HCT116 (cell line): ENCODE results near the gene GBE1. TPM values are rescaled to one million over a fixed set of nuclear protein-coding genes. Genes with fewer than 3 reads are reported as not detected.

Experiments
- ATAC-seq: fragments of 200-7000 bp; cut with Tn5 transposase; 2 replicates; pipeline ENCODE4 v1.9.1; 2020; ENCODE audit warnings: mild to moderate bottlenecking, moderate library complexity
- BruUV-seq: library from RNA; stranded (reverse); fragments of 400-500 nt; replicated peaks from 2 replicates; lab custom pipeline; 2021; lab: Mats Ljungman, UMichigan
- CTCF ChIA-PET: fragments of 300-600 bp; sonication (Branson Sonifier 250); formaldehyde crosslinking; loops from one replicate; lab custom pipeline; 2021; ENCODE audit warnings: antibody characterized with exemption; lab: Charles Lee
- POLR2A ChIA-PET: fragments of 300-600, 350-600 bp; sonication (Branson Sonifier 250); formaldehyde crosslinking; loops from one replicate; lab custom pipeline; 2021; ENCODE audit warnings: antibody characterized with exemption; lab: Charles Lee
- RAD21 ChIA-PET, 2 experiments: fragments of 300-600 bp; sonication (Branson Sonifier 250); formaldehyde crosslinking; loops; one replicate each; lab custom pipeline; 2023; ENCODE audit warnings: low total read pairs in 2 of 2; ENCODE audit not compliant: uncharacterized antibody in 2 of 2, unreplicated experiment in 2 of 2, low non-redundant PET in 1 of 2; lab: Charles Lee
- DNase-seq: peaks from one replicate; pipeline ENCODE4 v3.0.0-alpha.2; 2010; ENCODE audit warnings: low read depth, low spot score
- H2AFZ ChIP-seq: fragments of 200-600 bp; shearing (Covaris generic), sonication (generic); 2 replicates; pipeline ENCODE4 v1.6.1; 2017; ENCODE audit warnings: low read depth, mixed run types, mixed read lengths, antibody characterized with exemption, low read length; ENCODE audit not compliant: poor library complexity, severe bottlenecking
- H3K27ac ChIP-seq: 2 replicates; pipeline ENCODE4 v1.5.1; 2012; ENCODE audit warnings: low read depth, low read length
- H3K27me3 ChIP-seq: fragments of 200-600 bp; sonication (generic); 2 replicates; pipeline ENCODE4 v1.6.1; 2016; ENCODE audit warnings: mixed run types, low read length, mixed read lengths; ENCODE audit not compliant: insufficient read depth
- H3K36me3 ChIP-seq, 2 experiments: fragments of 200-500 bp in 1 of 2; fragments of 200-600 bp in 1 of 2; sonication (Bioruptor generic) in 1 of 2; sonication (generic) in 1 of 2; 2 replicates each; pipeline versions ENCODE4 v1.5.1 to v1.6.1; 2014 to 2016; ENCODE audit warnings: low read length in 2 of 2, inconsistent platforms in 1 of 2, mixed read lengths in 1 of 2, mixed run types in 1 of 2; ENCODE audit not compliant: insufficient read depth in 2 of 2, control insufficient read depth in 1 of 2
- H3K4me1 ChIP-seq, 2 experiments: fragments of 200-600 bp in 1 of 2; sonication (generic) in 1 of 2; 2 replicates each; pipeline versions ENCODE4 v1.5.1 to v1.6.1; 2012 to 2017; ENCODE audit warnings: low read length in 2 of 2, inconsistent platforms in 1 of 2, mild to moderate bottlenecking in 1 of 2, mixed read lengths in 1 of 2, mixed run types in 1 of 2, moderate library complexity in 1 of 2; ENCODE audit not compliant: insufficient read depth in 2 of 2, control insufficient read depth in 1 of 2
- H3K4me2 ChIP-seq: fragments of 200-600 bp; sonication (generic); 2 replicates; pipeline ENCODE4 v1.6.1; 2017; ENCODE audit warnings: mixed run types, low read length, mixed read lengths
- H3K4me3 ChIP-seq, 2 experiments: fragments of 200-600 bp in 1 of 2; sonication (generic) in 1 of 2; replicated peaks in 1 of 2; 2 replicates each; pipeline ENCODE4 v1.5.1; 2011 to 2016; ENCODE audit warnings: low read length in 2 of 2, control low read depth in 1 of 2, low read depth in 1 of 2, mild to moderate bottlenecking in 1 of 2, mixed read lengths in 1 of 2, mixed run types in 1 of 2
- H3K79me2 ChIP-seq: fragments of 200-600 bp; sonication (generic); 2 replicates; pipeline ENCODE4 v1.6.1; 2017; ENCODE audit warnings: mild to moderate bottlenecking, mixed run types, low read length, moderate library complexity, mixed read lengths; ENCODE audit not compliant: insufficient read depth
- H3K9ac ChIP-seq: fragments of 200-600 bp; sonication (generic); 2 replicates; pipeline ENCODE4 v1.6.1; 2016; ENCODE audit warnings: low read length, mixed read lengths
- H3K9me2 ChIP-seq: fragments of 200-600 bp; sonication (generic), shearing (Covaris generic); 2 replicates; pipeline ENCODE4 v1.6.1; 2017; ENCODE audit warnings: mixed run types, mild to moderate bottlenecking, moderate library complexity; ENCODE audit not compliant: insufficient read depth
- H3K9me3 ChIP-seq, 2 experiments: fragments of 200-500 bp in 1 of 2; fragments of 200-600 bp in 1 of 2; sonication (Bioruptor generic) in 1 of 2; sonication (generic) in 1 of 2; 2 replicates each; pipeline ENCODE4 v1.6.1; 2014 to 2017; ENCODE audit warnings: low read length in 2 of 2, mixed read lengths in 2 of 2, inconsistent platforms in 1 of 2, low read depth in 1 of 2, mild to moderate bottlenecking in 1 of 2, mixed run types in 1 of 2, moderate library complexity in 1 of 2; ENCODE audit not compliant: control insufficient read depth in 1 of 2, insufficient read depth in 1 of 2
- H4K20me1 ChIP-seq: fragments of 200-600 bp; sonication (generic), shearing (Covaris generic); 2 replicates; pipeline ENCODE4 v1.6.1; 2017; ENCODE audit warnings: mixed run types, mild to moderate bottlenecking, moderate library complexity; ENCODE audit not compliant: insufficient read depth
- ATF3 ChIP-seq: IDR thresholded peaks from 2 replicates; pipeline ENCODE4 v1.6.1; 2012
- CEBPB ChIP-seq: IDR thresholded peaks from 2 replicates; pipeline ENCODE4 v1.6.1; 2012; ENCODE audit warnings: low read depth
- CTCF ChIP-seq, 3 experiments: fragments of 200-600 bp in 1 of 3; sonication (generic) in 1 of 3; IDR thresholded peaks in 2 of 3; conservative IDR thresholded peaks in 1 of 3; 2 replicates each; pipeline ENCODE4 v1.5.1; 2012 to 2017; ENCODE audit warnings: low read depth in 2 of 3, low read length in 2 of 3, antibody characterized with exemption in 1 of 3, borderline replicate concordance in 1 of 3, control low read depth in 1 of 3, mild to moderate bottlenecking in 1 of 3, mixed read lengths in 1 of 3, mixed run types in 1 of 3, moderate library complexity in 1 of 3; ENCODE audit not compliant: insufficient read depth in 1 of 3
- ELF1 ChIP-seq: IDR thresholded peaks from 2 replicates; pipeline ENCODE4 v1.6.1; 2012; ENCODE audit warnings: low read depth, borderline replicate concordance
- EZH2 ChIP-seq: fragments of 200-600 bp; sonication (generic); IDR thresholded peaks from 2 replicates; pipeline ENCODE4 v1.6.1; 2017; ENCODE audit warnings: antibody characterized with exemption, mixed run types
- EZH2phosphoT487 ChIP-seq: fragments of 200-600 bp; IDR thresholded peaks from 2 replicates; pipeline ENCODE4 v1.6.1; 2018; ENCODE audit warnings: antibody characterized with exemption, borderline replicate concordance
- FOSL1 ChIP-seq: IDR thresholded peaks from 2 replicates; pipeline ENCODE4 v1.6.1; 2012; ENCODE audit warnings: low read depth
- MAX ChIP-seq: IDR thresholded peaks from 2 replicates; pipeline ENCODE4 v1.6.1; 2012
- POLR2A ChIP-seq: IDR thresholded peaks from 2 replicates; pipeline ENCODE4 v1.7.0; 2011; ENCODE audit warnings: borderline replicate concordance; ENCODE audit not compliant: insufficient read depth, insufficient read length; ENCODE audit errors: extremely low read depth
- POLR2AphosphoS5 ChIP-seq: IDR thresholded peaks from 2 replicates; pipeline ENCODE4 v1.6.1; 2011; ENCODE audit warnings: mild to moderate bottlenecking, low read depth, low read length, moderate library complexity
- RAD21 ChIP-seq: IDR thresholded peaks from 2 replicates; pipeline ENCODE4 v1.6.1; 2012; ENCODE audit warnings: low read depth, mild to moderate bottlenecking
- SP1 ChIP-seq: IDR thresholded peaks from 2 replicates; pipeline ENCODE4 v1.6.1; 2012; ENCODE audit warnings: low read depth
- SRF ChIP-seq: IDR thresholded peaks from 2 replicates; pipeline ENCODE4 v1.6.1; 2012; ENCODE audit warnings: low read depth
- TCF7L2 ChIP-seq: IDR thresholded peaks from 2 replicates; pipeline ENCODE4 v1.7.0; 2011; ENCODE audit warnings: borderline replicate concordance, inconsistent platforms; ENCODE audit not compliant: insufficient read depth, insufficient read length; ENCODE audit errors: extremely low read depth
- YY1 ChIP-seq: IDR thresholded peaks from 2 replicates; pipeline ENCODE4 v1.6.1; 2011; ENCODE audit warnings: low read length, low read depth, moderate library complexity, mild to moderate bottlenecking; ENCODE audit not compliant: insufficient replicate concordance; ENCODE audit errors: extremely low read depth
- ZBTB33 ChIP-seq: IDR thresholded peaks from 2 replicates; pipeline ENCODE4 v1.6.1; 2011; ENCODE audit warnings: mild to moderate bottlenecking, low read length, moderate library complexity; ENCODE audit not compliant: insufficient replicate concordance; ENCODE audit errors: extremely low read depth
- ZNF274 ChIP-seq: fragments of 200-500 bp; sonication (Bioruptor generic); IDR thresholded peaks from 2 replicates; pipeline ENCODE4 v1.6.1; 2014; ENCODE audit warnings: mild to moderate bottlenecking, low read depth, low read length, inconsistent platforms
- intact Hi-C: fragments of 100-400 bp; cut with micrococcal nuclease; formaldehyde crosslinking; loops from 2 replicates; pipeline ENCODE4 v1.10.0; 2022
- total RNA-seq: library from RNA; stranded (reverse); gene quantifications from one replicate; pipeline ENCODE4 v1.2.1, GENCODE V29; 2021; ENCODE audit not compliant: unreplicated experiment

The GBE1 gene
- total RNA-seq, 1 experiment from 2014 or later: 27.7 TPM

GRCh38 chr3:81734742-81735141 is 26.7 kb downstream of the GBE1 start:
- POLR2A ChIA-PET: no interaction called here
- no peaks in the 10 kb centered on the region for H3K27me3 ChIP-seq
- TF ChIP-seq CEBPB (peak; percentile 47), SP1 (0 out of 2 replicates have a peak, but pooled peaks have one; percentile 13), ZNF274 (no peak), FOSL1 (0 out of 2 replicates have a peak, but pooled peaks have one; percentile 14)
- TF ChIP-seq, all 23 proteins: peak for 3
- Histone ChIP-seq H3K4me2 (peak overlapping the region; percentile 17; the same call in 1 of the 2 replicates), H3K27ac (no peak overlapping the region), H4K20me1 (no peaks in the 10 kb centered on the region), H3K79me2 (0 out of 2 replicates have a peak, but pooled peaks cover 4% of the 10 kb centered on the region), H3K36me3 (no peaks in the 10 kb centered on the region), H3K4me3 (no peak overlapping the region), H3K4me1 (peaks cover 0 to 16% of the 10 kb centered on the region in 2 experiments; a peak in 2 of 4 replicates), H3K9me3 (no peaks in the 10 kb centered on the region), H3K9me2 (no peaks in the 10 kb centered on the region), H3K9ac (no peak overlapping the region), H2AFZ (no peak overlapping the region)
- CTCF ChIA-PET: no interaction called here
- ATAC-seq (peak; percentile 40; the same call in 1 of the 2 replicates), DNase-seq (no peak)
- intact Hi-C loops: no loop called here
- RAD21 ChIA-PET: no interaction called here
- BruUV-seq: no TSS peak

- Histone ChIP-seq H3K9me2 (no peaks in the 10 kb centered on the region), H4K20me1 (no peaks in the 10 kb centered on the region), H3K36me3 (no peaks in the 10 kb centered on the region), H3K27me3 (no peaks in the 10 kb centered on the region), H3K27ac (no peak overlapping the region), H3K9ac (no peak overlapping the region), H2AFZ (no peak overlapping the region), H3K4me3 (no peak overlapping the region), H3K4me1 (peaks cover 0 to 27% of the 10 kb centered on the region in 2 experiments; a peak in 3 of 4 replicates), H3K79me2 (0 out of 2 replicates have a peak, but pooled peaks cover 4% of the 10 kb centered on the region), H3K4me2 (no peak overlapping the region), H3K9me3 (no peaks in the 10 kb centered on the region)
- ChIA-PET RAD21 (no interaction called here), POLR2A (no interaction called here), CTCF (no interaction called here)
- no TSS peak for BruUV-seq
- intact Hi-C loops: no loop called here
- ATAC-seq (no peak), DNase-seq (no peak)
- TF ChIP-seq POLR2AphosphoS5 (no peak), POLR2A (no peak), FOSL1 (no peak), ELF1 (no peak), SRF (no peak), YY1 (no peak), MAX (no peak), TCF7L2 (no peak), ATF3 (no peak), CTCF (IDR thresholded peaks at IDR 0.05 in 2 of 3, conservative IDR thresholded peaks at IDR 0.05 in 1 of 3; ENCODE audit: borderline replicate concordance in 1 of 3, insufficient read depth in 1 of 3, low read depth in 2 of 3, low read length in 2 of 3) (no peak), EZH2phosphoT487 (no peak), ZBTB33 (no peak), EZH2 (no peak), RAD21 (no peak)
These were observed 28.8 kb downstream of the GBE1 start for GRCh38 chr3:81732642-81733041.
